Body of pancreas (tissue), 4 donors: Measurements from ENCODE around the gene ZMYND10.

ENCODE experiments used
- CTCF ChIP-seq, 7 experiments: fragments of 450-650 bp in 4 of 7; fragments of 200-600 bp in 3 of 7; sonication (generic) in 3 of 7; IDR thresholded peaks; one replicate each; pipeline ENCODE4 v1.5.1; 2016 to 2019; ENCODE audit warnings: antibody characterized with exemption in 7 of 7
- POLR2A ChIP-seq, 3 donors: fragments of 450-650 bp; IDR thresholded peaks; one replicate each; pipeline ENCODE4 v1.6.1; 2016; ENCODE audit warnings: antibody characterized with exemption in 3 of 3, mild to moderate bottlenecking in 2 of 3

DNA sequence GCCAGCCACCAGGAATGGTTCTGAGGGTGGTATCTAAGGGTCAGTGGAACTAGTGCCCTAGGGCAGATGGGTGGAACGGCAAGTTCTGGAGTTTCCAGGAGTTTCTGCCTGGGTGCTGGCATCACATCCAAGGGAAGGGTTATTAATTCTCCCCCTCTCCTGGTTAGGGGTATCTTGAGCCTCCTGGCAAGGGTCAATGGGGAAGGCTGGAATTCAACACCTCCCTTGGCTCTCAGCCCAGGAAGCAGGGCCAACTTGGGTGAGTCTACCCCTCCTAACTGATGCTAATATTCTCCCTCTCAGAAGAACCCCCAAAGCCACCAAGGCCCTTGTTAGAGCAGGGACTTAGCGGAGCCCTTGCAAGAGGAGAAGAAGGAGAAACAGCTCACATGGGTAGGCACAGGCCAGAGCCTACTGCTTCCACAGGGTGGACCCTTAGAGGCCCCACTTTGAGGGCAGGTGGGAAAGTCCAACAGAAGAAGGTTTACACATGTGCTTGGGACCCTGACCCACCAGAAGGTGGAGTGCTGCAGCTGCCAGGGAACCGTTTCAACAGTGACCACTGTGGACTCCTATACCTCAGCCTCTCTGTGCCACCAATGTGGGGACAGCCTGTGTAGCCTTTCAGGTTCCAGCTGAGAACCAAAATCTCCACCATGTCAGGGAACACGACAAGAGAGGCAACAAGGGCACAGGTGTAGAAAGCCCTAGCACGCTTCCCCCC, 10.5 kb upstream of the ZMYND10 start:
- TF ChIP-seq CTCF (IDR thresholded peaks at IDR 0.05) (no peak), POLR2A (IDR thresholded peaks at IDR 0.05) (no peak)
